Adrenal gland (tissue), 5 donors: Measurements from ENCODE around the gene RPL37.

ENCODE experiments used
- POLR2A ChIP-seq, 2 donors: fragments of 450-650 bp; IDR thresholded peaks; one replicate each; pipeline ENCODE4 v1.6.1; 2017; ENCODE audit warnings: antibody characterized with exemption in 2 of 2, mild to moderate bottlenecking in 2 of 2, moderate library complexity in 1 of 2
- TF ChIP-seq, protein P1 (sequence below), 6 experiments: fragments of 450-650 bp in 4 of 6; fragments of 200-600 bp in 2 of 6; sonication (generic) in 1 of 6; IDR thresholded peaks; 1 replicate in 5 of 6; 2 replicates in 1 of 6; pipeline versions ENCODE4 v1.5.1 to v1.8.0; 2016 to 2021; ENCODE audit warnings: antibody characterized with exemption in 6 of 6, mild to moderate bottlenecking in 2 of 6, moderate library complexity in 1 of 6
- donor health status: DM: no; HTN: no; CAD: no.

GRCh38 chr5:40784027-40784653 lies 50.9 kb downstream of the RPL37 start:
- TF ChIP-seq, protein P1, sequence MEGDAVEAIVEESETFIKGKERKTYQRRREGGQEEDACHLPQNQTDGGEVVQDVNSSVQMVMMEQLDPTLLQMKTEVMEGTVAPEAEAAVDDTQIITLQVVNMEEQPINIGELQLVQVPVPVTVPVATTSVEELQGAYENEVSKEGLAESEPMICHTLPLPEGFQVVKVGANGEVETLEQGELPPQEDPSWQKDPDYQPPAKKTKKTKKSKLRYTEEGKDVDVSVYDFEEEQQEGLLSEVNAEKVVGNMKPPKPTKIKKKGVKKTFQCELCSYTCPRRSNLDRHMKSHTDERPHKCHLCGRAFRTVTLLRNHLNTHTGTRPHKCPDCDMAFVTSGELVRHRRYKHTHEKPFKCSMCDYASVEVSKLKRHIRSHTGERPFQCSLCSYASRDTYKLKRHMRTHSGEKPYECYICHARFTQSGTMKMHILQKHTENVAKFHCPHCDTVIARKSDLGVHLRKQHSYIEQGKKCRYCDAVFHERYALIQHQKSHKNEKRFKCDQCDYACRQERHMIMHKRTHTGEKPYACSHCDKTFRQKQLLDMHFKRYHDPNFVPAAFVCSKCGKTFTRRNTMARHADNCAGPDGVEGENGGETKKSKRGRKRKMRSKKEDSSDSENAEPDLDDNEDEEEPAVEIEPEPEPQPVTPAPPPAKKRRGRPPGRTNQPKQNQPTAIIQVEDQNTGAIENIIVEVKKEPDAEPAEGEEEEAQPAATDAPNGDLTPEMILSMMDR (IDR thresholded peaks at IDR 0.05), result no peak
- no peak for TF ChIP-seq POLR2A (IDR thresholded peaks at IDR 0.05)
